Parathyroid adenoma (tissue), 2 donors: ENCODE data around the gene TRMT44.

Source experiments
- H2AFZ ChIP-seq: fragments of 300-600 bp; sonication (generic); one replicate; pipeline ENCODE4 v1.7.0; 2017; ENCODE audit warnings: antibody characterized with exemption, mild to moderate bottlenecking
- H3K27ac ChIP-seq: fragments of 300-600 bp; sonication (generic); one replicate; pipeline ENCODE4 v1.7.0; 2017
- H3K27me3 ChIP-seq: fragments of 300-600 bp; sonication (generic); one replicate; pipeline ENCODE4 v1.7.0; 2017; ENCODE audit warnings: low read length; ENCODE audit not compliant: control insufficient read depth, insufficient read depth
- H3K36me3 ChIP-seq: fragments of 300-600 bp; sonication (generic); one replicate; pipeline ENCODE4 v1.7.0; 2017; ENCODE audit warnings: low read length; ENCODE audit not compliant: control insufficient read depth, insufficient read depth
- H3K4me1 ChIP-seq: fragments of 300-600 bp; sonication (generic); one replicate; pipeline ENCODE4 v1.7.0; 2017; ENCODE audit warnings: control low read depth
- H3K4me2 ChIP-seq: fragments of 300-600 bp; sonication (generic); one replicate; pipeline ENCODE4 v1.7.0; 2017; ENCODE audit warnings: low read length
- H3K4me3 ChIP-seq: fragments of 300-600 bp; sonication (generic); one replicate; pipeline ENCODE4 v1.7.0; 2017; ENCODE audit warnings: low read depth, low read length
- H3K79me2 ChIP-seq: fragments of 300-600 bp; sonication (generic); one replicate; pipeline ENCODE4 v1.7.0; 2017; ENCODE audit warnings: control low read depth
- H3K9ac ChIP-seq: fragments of 300-600 bp; sonication (generic); one replicate; pipeline ENCODE4 v1.7.0; 2017; ENCODE audit warnings: mild to moderate bottlenecking
- H3K9me3 ChIP-seq: fragments of 300-600 bp; sonication (generic); one replicate; pipeline ENCODE4 v1.7.0; 2017; ENCODE audit warnings: low read length; ENCODE audit not compliant: control insufficient read depth
- TF ChIP-seq, protein P1 (sequence below): fragments of 300-600 bp; sonication (generic); IDR thresholded peaks from one replicate; pipeline ENCODE4 v1.7.0; 2017; ENCODE audit warnings: antibody characterized with exemption, mild to moderate bottlenecking
- donor health status: primary hyperparathyroidism.

The TRMT44 gene

GRCh38 chr4:8396762-8397406 lies 43.7 kb upstream of the TRMT44 start:
- Histone ChIP-seq H3K36me3 (no peaks in the 10 kb centered on the region), H3K4me1 (peaks cover 3% of the 10 kb centered on the region), H3K27me3 (no peaks in the 10 kb centered on the region), H3K27ac (no peak overlapping the region), H3K9ac (no peak overlapping the region), H3K9me3 (no peaks in the 10 kb centered on the region), H3K4me3 (no peak overlapping the region), H3K79me2 (no peaks in the 10 kb centered on the region), H2AFZ (no peak overlapping the region), H3K4me2 (no peak overlapping the region)
- TF ChIP-seq, protein P1, sequence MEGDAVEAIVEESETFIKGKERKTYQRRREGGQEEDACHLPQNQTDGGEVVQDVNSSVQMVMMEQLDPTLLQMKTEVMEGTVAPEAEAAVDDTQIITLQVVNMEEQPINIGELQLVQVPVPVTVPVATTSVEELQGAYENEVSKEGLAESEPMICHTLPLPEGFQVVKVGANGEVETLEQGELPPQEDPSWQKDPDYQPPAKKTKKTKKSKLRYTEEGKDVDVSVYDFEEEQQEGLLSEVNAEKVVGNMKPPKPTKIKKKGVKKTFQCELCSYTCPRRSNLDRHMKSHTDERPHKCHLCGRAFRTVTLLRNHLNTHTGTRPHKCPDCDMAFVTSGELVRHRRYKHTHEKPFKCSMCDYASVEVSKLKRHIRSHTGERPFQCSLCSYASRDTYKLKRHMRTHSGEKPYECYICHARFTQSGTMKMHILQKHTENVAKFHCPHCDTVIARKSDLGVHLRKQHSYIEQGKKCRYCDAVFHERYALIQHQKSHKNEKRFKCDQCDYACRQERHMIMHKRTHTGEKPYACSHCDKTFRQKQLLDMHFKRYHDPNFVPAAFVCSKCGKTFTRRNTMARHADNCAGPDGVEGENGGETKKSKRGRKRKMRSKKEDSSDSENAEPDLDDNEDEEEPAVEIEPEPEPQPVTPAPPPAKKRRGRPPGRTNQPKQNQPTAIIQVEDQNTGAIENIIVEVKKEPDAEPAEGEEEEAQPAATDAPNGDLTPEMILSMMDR: no peak

DNA sequence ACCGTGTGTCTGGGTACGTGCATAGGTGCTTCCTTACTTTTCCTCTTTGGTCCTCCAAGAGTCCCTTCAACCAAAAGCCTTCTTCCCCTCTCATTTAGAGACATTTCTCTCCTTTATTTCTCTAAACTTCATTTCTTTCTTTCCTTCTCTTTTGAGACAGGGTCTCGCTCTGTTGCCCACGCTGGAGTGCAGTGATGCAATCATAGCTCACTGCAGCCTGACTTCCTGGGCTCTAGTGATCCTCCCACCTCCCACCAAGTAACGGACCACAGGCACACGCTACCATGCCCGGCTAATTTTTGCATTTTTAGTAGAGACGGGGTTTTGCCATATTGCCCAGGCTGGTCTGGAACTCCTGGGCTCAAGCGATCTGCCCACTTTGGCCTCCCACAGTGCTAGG lies 42.2 kb upstream of the TRMT44 start:
- no peaks in the 10 kb centered on the region for H3K36me3 ChIP-seq
- TF ChIP-seq, protein P1: no peak

DNA sequence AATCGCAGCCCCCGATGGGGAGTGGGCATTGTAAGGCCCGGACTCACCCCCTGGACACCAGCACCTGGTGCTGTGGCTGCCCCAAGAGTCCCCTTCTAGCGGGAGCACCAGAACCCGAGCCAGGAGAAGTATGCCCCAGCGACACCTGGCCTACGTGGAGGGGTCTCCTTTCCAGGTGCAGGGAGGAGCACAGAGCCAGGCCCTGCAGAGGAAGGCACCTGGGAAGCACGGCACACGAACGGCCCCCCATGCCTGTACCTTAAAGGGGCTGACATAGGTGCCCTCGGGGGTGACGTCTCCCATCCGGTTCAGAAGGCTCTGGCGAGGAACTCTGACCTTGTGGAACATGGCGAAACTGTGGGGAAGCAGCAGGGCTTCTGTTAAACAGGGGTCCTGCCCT lies 41.3 kb upstream of the TRMT44 start:
- H3K4me1 ChIP-seq: peaks cover 3% of the 10 kb centered on the region
- no peak overlapping the region for H3K27ac ChIP-seq
- H3K79me2 ChIP-seq: no peaks in the 10 kb centered on the region
- no peak overlapping the region for H3K4me3 ChIP-seq
- H3K4me2 ChIP-seq: no peak overlapping the region
- no peaks in the 10 kb centered on the region for H3K9me3 ChIP-seq
- no peaks in the 10 kb centered on the region for H3K27me3 ChIP-seq
- TF ChIP-seq, protein P1: no peak
- H2AFZ ChIP-seq: no peak overlapping the region
- no peak overlapping the region for H3K9ac ChIP-seq
- H3K36me3 ChIP-seq: no peaks in the 10 kb centered on the region

More for the DNA sequence above, 42.2 kb upstream of the TRMT44 start:
- H3K4me1 ChIP-seq: peaks cover 3% of the 10 kb centered on the region
- no peaks in the 10 kb centered on the region for H3K9me3 ChIP-seq
- H3K27me3 ChIP-seq: no peaks in the 10 kb centered on the region
- H3K27ac ChIP-seq: no peak overlapping the region
- H2AFZ ChIP-seq: no peak overlapping the region
- no peak overlapping the region for H3K9ac ChIP-seq
- no peak overlapping the region for H3K4me2 ChIP-seq
- no peak overlapping the region for H3K4me3 ChIP-seq
- H3K79me2 ChIP-seq: no peaks in the 10 kb centered on the region

DNA sequence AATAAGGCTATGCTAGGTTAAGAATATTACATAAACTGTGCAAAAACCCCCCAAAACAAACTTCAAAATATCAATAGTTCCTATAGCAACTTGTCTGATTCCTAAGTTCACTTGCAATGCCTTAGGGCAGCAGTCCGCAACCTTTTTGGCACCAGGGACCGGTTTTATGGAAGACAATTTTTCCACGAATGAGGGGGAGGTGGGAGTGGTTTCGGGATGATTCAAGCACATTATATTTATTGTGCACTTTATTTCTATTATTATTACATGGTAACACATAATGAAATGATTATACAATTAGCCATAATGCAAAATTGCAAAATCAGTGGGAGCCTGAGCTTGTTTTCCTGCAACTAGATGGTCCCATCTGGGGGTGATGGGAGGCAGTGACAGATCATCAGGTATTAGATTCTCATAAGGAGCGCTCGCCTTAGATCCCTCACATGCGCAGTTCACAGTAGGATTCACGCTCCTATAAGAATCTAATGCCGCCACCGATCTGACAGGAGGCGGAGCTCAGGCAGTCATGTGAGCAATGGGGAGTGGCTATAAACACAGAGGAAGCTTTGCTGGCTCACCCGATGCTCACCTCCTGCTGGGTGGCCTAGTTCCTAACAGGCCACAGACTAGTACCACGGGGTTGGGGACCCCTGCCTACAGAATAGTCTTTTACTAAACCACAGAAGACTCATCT lies 39.8 kb upstream of the TRMT44 start:
- no peaks in the 10 kb centered on the region for H3K27me3 ChIP-seq
- TF ChIP-seq, protein P1: no peak
- H3K9me3 ChIP-seq: no peaks in the 10 kb centered on the region
- no peaks in the 10 kb centered on the region for H3K36me3 ChIP-seq
- no peak overlapping the region for H2AFZ ChIP-seq
- H3K4me2 ChIP-seq: no peak overlapping the region
- no peak overlapping the region for H3K9ac ChIP-seq
- H3K4me1 ChIP-seq: no peaks in the 10 kb centered on the region
- H3K4me3 ChIP-seq: no peak overlapping the region
- no peaks in the 10 kb centered on the region for H3K79me2 ChIP-seq
- H3K27ac ChIP-seq: no peak overlapping the region
